NCI-H187 (cell line): ENCODE measurements around the gene NYAP2.

ENCODE experiments used
- DNase-seq, 2 experiments: peaks; one replicate each; lab custom pipeline; 2025; lab: John Stamatoyannopoulos, UW

The NYAP2 gene

GRCh38 chr2:225630824-225631533, 231.5 kb downstream of the NYAP2 start:
- DNase-seq, result no peak

GRCh38 chr2:225632351-225632750, 232.8 kb downstream of the NYAP2 start:
- DNase-seq, result no peak

- no peak for DNase-seq
These were observed 237.0 kb downstream of the NYAP2 start for GRCh38 chr2:225636558-225636957.

GRCh38 chr2:225637259-225637658, 237.7 kb downstream of the NYAP2 start:
- no peak for DNase-seq

GRCh38 chr2:225640550-225640949, 241.0 kb downstream of the NYAP2 start:
- no peak for DNase-seq

- no peak for DNase-seq
These were observed 249.8 kb downstream of the NYAP2 start for GRCh38 chr2:225649274-225649673.

- no peak for DNase-seq
These were observed 250.5 kb downstream of the NYAP2 start for GRCh38 chr2:225650041-225650440.

- DNase-seq, result peak in 1 of 2 experiments; percentile 20
These were observed 261.0 kb downstream of the NYAP2 start for GRCh38 chr2:225660262-225661131.

GRCh38 chr2:225662101-225662500, 262.6 kb downstream of the NYAP2 start:
- no peak for DNase-seq

GRCh38 chr2:225667445-225667844, 267.9 kb downstream of the NYAP2 start:
- no peak for DNase-seq

- no peak for DNase-seq
These were observed 269.2 kb downstream of the NYAP2 start for GRCh38 chr2:225668606-225669266.

GRCh38 chr2:225670111-225670974, 270.8 kb downstream of the NYAP2 start:
- DNase-seq, result no peak

- DNase-seq, result no peak
These were observed 279.3 kb downstream of the NYAP2 start for GRCh38 chr2:225678792-225679191.

GRCh38 chr2:225683258-225683657, 283.7 kb downstream of the NYAP2 start:
- DNase-seq, result no peak

- DNase-seq, result no peak
These were observed 290.6 kb downstream of the NYAP2 start for GRCh38 chr2:225690153-225690552.

GRCh38 chr2:225691711-225692110, 292.2 kb downstream of the NYAP2 start:
- no peak for DNase-seq

- DNase-seq, result no peak
These were observed 293.7 kb downstream of the NYAP2 start for GRCh38 chr2:225693259-225693658.

GRCh38 chr2:225694664-225695063, 295.2 kb downstream of the NYAP2 start:
- no peak for DNase-seq

GRCh38 chr2:225697936-225698335, 298.4 kb downstream of the NYAP2 start:
- no peak for DNase-seq
